Bronchial epithelial cell (primary cell): Measurements from ENCODE around the gene SLC27A3. TPM values are rescaled to one million over a fixed set of nuclear protein-coding genes. Genes with fewer than 3 reads are reported as not detected.

Source experiments
- DNase-seq: peaks from one replicate; pipeline ENCODE4 v3.0.0-alpha.2; 2010; ENCODE audit warnings: low read depth
- FAIRE-seq: peaks from 2 replicates; lab custom pipeline; 2011; peaks lifted over from hg19 to GRCh38; lab: Jason Lieb, UNC
- H3K27me3 ChIP-seq: 2 replicates; pipeline ENCODE4 v1.5.1; 2011; ENCODE audit warnings: low read length; ENCODE audit not compliant: control insufficient read depth, insufficient read depth
- H3K36me3 ChIP-seq: 2 replicates; pipeline ENCODE4 v1.5.1; 2011; ENCODE audit warnings: low read length; ENCODE audit not compliant: control insufficient read depth, insufficient read depth
- H3K4me3 ChIP-seq: 2 replicates; pipeline ENCODE4 v1.5.1; 2011; ENCODE audit warnings: mild to moderate bottlenecking, low read depth, low read length, control low read depth
- total RNA-seq: library from RNA; depleted of rRNA; stranded (reverse); fragments of >200 nt; gene quantifications from 2 replicates; pipeline ENCODE4 v1.2.1, GENCODE V29; 2014
- TF ChIP-seq, protein P1 (sequence below): IDR thresholded peaks from 2 replicates; pipeline ENCODE4 v1.5.1; 2011; ENCODE audit warnings: mild to moderate bottlenecking, moderate library complexity, low read length, control low read depth, inconsistent platforms; ENCODE audit not compliant: insufficient read depth, severe bottlenecking

SLC27A3 gene
- total RNA-seq, 1 donor from 2014 or later, result 7.4 TPM

GRCh38 chr1:153793261-153793972, 18.2 kb downstream of the SLC27A3 start:
- TF ChIP-seq, protein P1, sequence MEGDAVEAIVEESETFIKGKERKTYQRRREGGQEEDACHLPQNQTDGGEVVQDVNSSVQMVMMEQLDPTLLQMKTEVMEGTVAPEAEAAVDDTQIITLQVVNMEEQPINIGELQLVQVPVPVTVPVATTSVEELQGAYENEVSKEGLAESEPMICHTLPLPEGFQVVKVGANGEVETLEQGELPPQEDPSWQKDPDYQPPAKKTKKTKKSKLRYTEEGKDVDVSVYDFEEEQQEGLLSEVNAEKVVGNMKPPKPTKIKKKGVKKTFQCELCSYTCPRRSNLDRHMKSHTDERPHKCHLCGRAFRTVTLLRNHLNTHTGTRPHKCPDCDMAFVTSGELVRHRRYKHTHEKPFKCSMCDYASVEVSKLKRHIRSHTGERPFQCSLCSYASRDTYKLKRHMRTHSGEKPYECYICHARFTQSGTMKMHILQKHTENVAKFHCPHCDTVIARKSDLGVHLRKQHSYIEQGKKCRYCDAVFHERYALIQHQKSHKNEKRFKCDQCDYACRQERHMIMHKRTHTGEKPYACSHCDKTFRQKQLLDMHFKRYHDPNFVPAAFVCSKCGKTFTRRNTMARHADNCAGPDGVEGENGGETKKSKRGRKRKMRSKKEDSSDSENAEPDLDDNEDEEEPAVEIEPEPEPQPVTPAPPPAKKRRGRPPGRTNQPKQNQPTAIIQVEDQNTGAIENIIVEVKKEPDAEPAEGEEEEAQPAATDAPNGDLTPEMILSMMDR, result no peak
- DNase-seq (no peak), FAIRE-seq (no peak)
- H3K4me3 ChIP-seq, result no peak overlapping the region
- H3K27me3 ChIP-seq, result no peaks in the 10 kb centered on the region
- no peaks in the 10 kb centered on the region for H3K36me3 ChIP-seq

- FAIRE-seq, result no peak
- TF ChIP-seq, protein P1, result no peak
- DNase-seq, result no peak
- Histone ChIP-seq H3K4me3 (no peak overlapping the region), H3K27me3 (no peaks in the 10 kb centered on the region), H3K36me3 (no peaks in the 10 kb centered on the region)
These were observed 18.9 kb downstream of the SLC27A3 start for GRCh38 chr1:153793973-153794615.

DNA sequence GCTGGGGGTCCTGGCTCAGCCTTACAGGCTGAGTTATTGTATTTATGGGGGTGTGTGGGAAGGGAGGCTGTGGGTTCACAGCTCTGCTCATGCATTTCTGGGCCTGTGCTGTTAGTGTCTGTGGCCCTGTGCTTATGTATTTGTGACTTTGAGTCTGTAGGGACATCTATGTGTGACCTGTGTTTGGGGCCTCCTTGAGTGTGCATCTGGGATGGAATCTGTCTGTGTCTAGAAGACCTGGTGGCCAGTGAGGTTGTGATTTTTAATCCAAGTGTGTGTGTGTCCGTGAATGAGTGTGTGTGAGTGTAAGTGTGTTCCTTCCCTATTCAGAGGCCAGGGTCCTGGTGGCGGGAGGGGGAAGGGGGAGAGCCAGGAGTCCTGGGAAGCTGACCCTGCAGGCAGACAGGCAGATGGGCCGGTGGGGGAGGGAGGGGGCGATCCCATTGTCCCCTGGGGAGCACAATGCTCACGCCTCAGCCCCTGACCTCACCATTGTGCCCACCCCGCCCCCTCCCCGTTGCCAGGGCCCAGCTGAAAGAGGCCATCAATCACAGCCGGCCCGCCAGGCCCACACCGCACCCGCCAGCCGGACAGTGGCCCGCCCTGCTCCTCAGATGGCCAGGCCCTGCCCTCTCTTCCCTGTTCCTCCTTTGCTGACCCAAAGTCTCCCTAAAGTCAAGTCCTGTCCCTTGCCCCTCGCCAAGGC, 19.6 kb downstream of the SLC27A3 start:
- no peak for DNase-seq
- Histone ChIP-seq H3K4me3 (no peak overlapping the region), H3K27me3 (no peaks in the 10 kb centered on the region), H3K36me3 (no peaks in the 10 kb centered on the region)
- TF ChIP-seq, protein P1, result no peak
- no peak for FAIRE-seq

DNA sequence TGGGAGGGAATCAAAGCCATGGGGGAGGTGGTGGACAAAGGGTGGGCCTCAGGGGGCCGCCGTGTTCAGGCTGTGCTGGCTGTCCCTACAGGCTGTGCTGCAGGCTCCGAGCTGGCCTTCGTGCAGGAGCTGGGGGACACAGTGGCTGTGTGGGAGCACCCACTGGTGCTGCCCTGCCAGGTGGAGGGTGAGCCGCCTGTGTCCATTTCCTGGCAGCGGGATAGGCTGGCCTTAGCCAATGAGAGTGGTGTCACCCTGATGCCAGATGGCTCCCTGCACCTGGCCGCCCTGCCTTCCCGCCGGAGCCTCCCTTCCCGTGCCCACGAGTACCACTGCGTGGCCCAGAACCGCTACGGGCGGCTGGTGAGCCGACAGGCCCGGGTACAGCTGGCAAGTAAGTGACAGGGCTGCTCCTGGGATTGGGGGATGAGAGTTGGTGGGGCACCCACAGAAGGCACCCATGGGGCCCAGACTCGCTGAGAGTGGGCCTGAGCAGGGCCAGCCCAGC, 20.2 kb downstream of the SLC27A3 start:
- Histone ChIP-seq H3K36me3 (no peaks in the 10 kb centered on the region), H3K27me3 (no peaks in the 10 kb centered on the region), H3K4me3 (no peak overlapping the region)
- FAIRE-seq, result no peak
- TF ChIP-seq, protein P1, result no peak
- no peak for DNase-seq

- H3K4me3 ChIP-seq, result no peak overlapping the region
- FAIRE-seq, result no peak
- no peaks in the 10 kb centered on the region for H3K36me3 ChIP-seq
- no peak for DNase-seq
- TF ChIP-seq, protein P1, result no peak
- no peaks in the 10 kb centered on the region for H3K27me3 ChIP-seq
These were observed 21.0 kb downstream of the SLC27A3 start for GRCh38 chr1:153795934-153796785.
